Measurements from ENCODE around the gene IL15RA.
A peak's percentile ranks its signal among the peaks of the same experiment; 100 is the strongest.

The IL15RA gene

DNA sequence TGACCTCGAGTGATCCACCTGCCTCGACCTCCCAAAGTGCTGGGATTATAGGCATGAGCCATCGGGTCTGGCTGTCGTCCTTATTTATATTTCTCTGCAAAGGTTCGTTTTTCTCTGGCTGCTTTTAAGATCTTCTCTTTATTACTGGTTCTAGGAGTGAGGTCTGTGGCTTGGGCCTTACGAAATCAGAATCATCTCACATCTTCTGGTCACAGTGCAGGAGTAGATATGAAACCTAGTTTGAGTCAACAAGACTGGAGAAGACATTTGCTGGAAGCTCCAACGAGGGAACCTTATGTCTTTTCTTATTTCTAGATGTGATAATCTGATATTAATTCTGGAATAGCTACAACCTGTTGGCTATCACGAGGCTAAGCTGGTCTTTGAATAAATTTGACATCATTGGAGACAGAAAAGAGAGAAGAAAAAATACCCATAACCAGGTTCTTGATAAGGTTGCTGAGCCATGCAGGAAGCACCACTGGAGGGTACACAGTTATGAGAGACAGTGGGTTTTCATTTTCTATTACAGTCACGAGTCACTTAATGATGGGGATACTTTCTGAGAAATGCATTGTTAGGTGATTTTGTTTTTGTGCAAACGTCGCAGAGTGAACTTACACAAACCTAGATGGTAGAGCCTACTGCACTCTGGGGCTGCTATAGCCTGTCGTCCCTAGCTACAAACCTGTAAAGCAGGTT lies 25.6 kb upstream of the IL15RA start:
- H3K9ac ChIP-seq (ENCODE audit: low read length): no peak overlapping the region
- H3K4me3 ChIP-seq (ENCODE audit: low read length): no peak overlapping the region
- H3K9me3 ChIP-seq (ENCODE audit: control insufficient read depth, low read length): no peaks in the 10 kb centered on the region
- no peaks in the 10 kb centered on the region for H3K4me1 ChIP-seq (ENCODE audit: control insufficient read depth, insufficient read depth, low read length)
- no peaks in the 10 kb centered on the region for H3K27me3 ChIP-seq (ENCODE audit: control insufficient read depth, insufficient read depth, low read length)
- H3K36me3 ChIP-seq (ENCODE audit: control insufficient read depth, insufficient read depth, low read length): no peaks in the 10 kb centered on the region

DNA sequence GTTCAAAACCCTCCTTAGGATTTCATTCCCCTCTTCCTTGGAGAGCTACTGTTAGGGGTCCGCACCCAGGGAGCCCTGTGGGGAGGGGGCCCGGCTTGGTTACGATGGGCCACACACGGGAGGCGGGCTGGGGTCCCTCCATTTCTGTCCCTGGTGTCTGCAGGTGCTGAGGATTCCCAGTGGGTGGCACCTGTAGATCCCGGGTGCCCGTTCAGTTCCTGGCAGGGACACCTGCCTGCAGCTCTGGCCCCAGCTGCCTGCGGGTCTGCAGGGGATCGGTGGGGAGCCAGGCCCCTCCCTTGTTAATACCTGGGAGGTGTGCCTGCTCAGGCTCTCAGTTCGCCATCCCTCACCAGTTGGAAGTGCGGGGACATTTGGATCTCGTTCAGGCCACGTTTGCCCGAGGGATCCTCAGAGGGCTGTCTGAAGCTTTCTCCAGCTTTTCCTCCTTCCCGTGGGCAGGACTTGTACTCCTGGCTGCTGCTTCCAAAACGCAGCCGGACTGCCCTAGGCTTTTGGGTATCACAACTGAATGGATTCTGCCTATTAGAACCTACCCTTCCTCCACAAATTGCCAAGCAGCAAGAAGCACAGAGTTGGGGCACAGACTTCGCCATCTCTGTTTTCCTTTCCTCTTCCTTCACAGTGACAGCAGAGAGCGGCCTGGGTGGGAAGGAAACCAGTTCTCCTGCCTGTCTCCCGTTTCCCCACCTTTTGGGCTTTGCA lies 22.3 kb upstream of the IL15RA start:
- no peak overlapping the region for H3K4me3 ChIP-seq (ENCODE audit: low read length)
- H3K36me3 ChIP-seq (ENCODE audit: control insufficient read depth, insufficient read depth, low read length): no peaks in the 10 kb centered on the region
- H3K9ac ChIP-seq (ENCODE audit: low read length): no peak overlapping the region
- no peaks in the 10 kb centered on the region for H3K4me1 ChIP-seq (ENCODE audit: control insufficient read depth, insufficient read depth, low read length)
- no peaks in the 10 kb centered on the region for H3K9me3 ChIP-seq (ENCODE audit: control insufficient read depth, low read length)
- no peaks in the 10 kb centered on the region for H3K27me3 ChIP-seq (ENCODE audit: control insufficient read depth, insufficient read depth, low read length)

DNA sequence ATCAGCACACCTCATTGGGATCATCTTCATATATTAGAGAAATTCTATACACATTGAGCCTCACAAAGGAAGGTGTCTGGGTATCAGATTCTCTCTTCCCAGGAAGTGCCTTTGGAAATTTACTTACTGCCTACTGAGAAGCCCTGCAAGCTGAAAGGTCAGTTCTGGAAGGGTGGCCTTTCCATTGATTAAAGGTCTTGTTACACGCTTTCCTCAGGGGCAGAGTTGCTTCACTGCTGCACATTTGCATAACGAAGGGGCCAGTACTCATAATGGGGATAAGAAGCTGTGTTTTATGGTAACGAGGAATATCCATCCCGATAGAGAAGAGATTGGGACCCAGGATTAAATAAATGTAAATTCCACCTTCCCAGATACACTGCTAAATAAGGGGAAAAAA lies 19.4 kb upstream of the IL15RA start:
- no peak overlapping the region for H3K4me3 ChIP-seq (ENCODE audit: low read length)
- no peaks in the 10 kb centered on the region for H3K9me3 ChIP-seq (ENCODE audit: control insufficient read depth, low read length)
- H3K27me3 ChIP-seq (ENCODE audit: control insufficient read depth, insufficient read depth, low read length): no peaks in the 10 kb centered on the region
- H3K9ac ChIP-seq (ENCODE audit: low read length): no peak overlapping the region
- H3K4me1 ChIP-seq (ENCODE audit: control insufficient read depth, insufficient read depth, low read length): no peaks in the 10 kb centered on the region
- H3K36me3 ChIP-seq (ENCODE audit: control insufficient read depth, insufficient read depth, low read length): no peaks in the 10 kb centered on the region

DNA sequence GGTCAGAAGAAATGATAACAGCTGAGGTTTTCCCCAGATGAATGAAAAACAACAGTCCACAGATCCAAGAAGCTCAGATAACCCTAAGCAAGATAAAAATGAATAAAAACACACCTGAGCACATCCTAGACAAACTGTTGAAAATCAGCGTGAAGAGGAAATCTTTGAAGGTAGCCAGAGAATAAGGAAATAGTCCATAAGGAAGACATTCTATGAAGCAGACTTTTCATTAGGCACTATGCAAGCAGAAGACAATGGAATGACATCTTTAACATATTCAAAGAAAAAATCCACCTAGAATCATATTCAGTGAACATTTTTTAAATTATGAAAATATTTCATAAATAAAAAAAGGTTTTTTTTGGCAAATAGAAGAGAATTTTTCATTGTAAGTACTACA lies 15.1 kb upstream of the IL15RA start:
- Histone ChIP-seq H3K9ac (ENCODE audit: low read length) (no peak overlapping the region), H3K4me1 (ENCODE audit: control insufficient read depth, insufficient read depth, low read length) (no peaks in the 10 kb centered on the region), H3K36me3 (ENCODE audit: control insufficient read depth, insufficient read depth, low read length) (no peaks in the 10 kb centered on the region), H3K9me3 (ENCODE audit: control insufficient read depth, low read length) (no peaks in the 10 kb centered on the region), H3K4me3 (ENCODE audit: low read length) (no peak overlapping the region), H3K27me3 (ENCODE audit: control insufficient read depth, insufficient read depth, low read length) (no peaks in the 10 kb centered on the region)

DNA sequence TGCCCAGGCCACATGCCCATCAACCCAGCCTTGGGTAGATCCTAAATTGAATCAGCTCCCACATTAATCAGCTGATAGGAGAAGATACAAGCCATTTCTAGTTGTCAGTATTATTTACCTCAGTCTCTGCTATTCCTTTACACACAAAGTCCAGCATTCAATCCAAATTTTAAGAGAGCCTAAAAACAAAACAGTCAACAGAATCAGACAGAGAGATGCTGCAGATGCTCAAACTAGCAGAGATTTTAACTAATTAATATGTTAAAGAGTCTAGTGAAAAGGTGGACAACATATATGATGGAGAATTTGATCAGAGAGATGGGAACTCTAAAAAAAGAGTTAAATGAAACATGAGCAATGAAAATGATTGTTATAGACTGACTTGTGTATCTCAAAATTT lies 14.4 kb upstream of the IL15RA start:
- Histone ChIP-seq H3K4me3 (ENCODE audit: low read length) (no peak overlapping the region), H3K9ac (ENCODE audit: low read length) (no peak overlapping the region), H3K27me3 (ENCODE audit: control insufficient read depth, insufficient read depth, low read length) (no peaks in the 10 kb centered on the region), H3K36me3 (ENCODE audit: control insufficient read depth, insufficient read depth, low read length) (no peaks in the 10 kb centered on the region), H3K9me3 (ENCODE audit: control insufficient read depth, low read length) (no peaks in the 10 kb centered on the region), H3K4me1 (ENCODE audit: control insufficient read depth, insufficient read depth, low read length) (no peaks in the 10 kb centered on the region)

DNA sequence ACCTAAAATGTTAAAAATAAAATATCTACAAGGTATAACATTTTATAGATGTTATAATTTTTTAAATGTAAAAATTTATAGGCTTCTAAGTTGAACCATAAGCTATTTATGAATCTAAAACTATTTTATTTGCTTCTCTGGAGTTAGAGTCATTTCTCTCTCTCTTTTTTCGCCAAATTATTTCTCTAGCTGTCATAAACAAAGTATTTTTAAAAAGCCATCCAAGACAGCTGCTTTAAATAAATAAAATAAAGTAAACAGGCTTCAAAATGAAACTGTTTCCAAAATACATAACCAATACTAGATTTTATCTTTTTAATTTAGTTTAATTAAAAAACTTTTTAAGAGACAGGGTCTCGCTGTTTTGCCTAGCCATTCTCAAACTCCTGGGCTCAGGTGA lies 12.4 kb upstream of the IL15RA start:
- H3K9ac ChIP-seq (ENCODE audit: low read length): no peak overlapping the region
- H3K36me3 ChIP-seq (ENCODE audit: control insufficient read depth, insufficient read depth, low read length): no peaks in the 10 kb centered on the region
- no peaks in the 10 kb centered on the region for H3K27me3 ChIP-seq (ENCODE audit: control insufficient read depth, insufficient read depth, low read length)
- H3K4me3 ChIP-seq (ENCODE audit: low read length): no peak overlapping the region
- H3K9me3 ChIP-seq (ENCODE audit: control insufficient read depth, low read length): no peaks in the 10 kb centered on the region
- no peaks in the 10 kb centered on the region for H3K4me1 ChIP-seq (ENCODE audit: control insufficient read depth, insufficient read depth, low read length)

DNA sequence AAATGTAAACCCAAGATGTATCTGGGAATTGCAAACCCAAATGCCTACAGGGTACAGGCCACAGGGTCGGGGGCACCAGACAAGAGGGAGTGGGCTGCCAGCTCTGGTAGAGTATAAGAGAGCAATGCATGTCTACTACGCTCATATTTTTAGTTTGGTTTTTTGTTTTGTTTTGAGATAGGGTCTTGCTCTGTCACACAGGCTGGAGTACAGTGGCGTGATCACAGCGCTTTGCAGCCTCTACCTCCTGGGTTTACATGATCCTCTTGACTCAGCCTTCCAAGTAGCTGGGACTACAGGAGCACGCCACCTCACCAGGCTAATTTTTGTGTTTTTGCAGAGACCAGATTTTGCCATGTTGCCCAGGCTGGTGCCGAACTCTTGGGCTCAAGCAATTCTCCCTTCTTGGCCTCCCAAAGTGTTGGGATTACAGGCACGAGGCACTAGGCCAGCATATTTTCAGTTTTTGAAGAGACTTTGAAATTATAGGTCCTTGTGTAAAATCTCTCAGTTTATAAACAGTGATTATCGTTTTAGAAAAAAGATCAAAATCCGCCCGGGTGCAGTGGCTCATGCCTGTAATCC lies 11.1 kb upstream of the IL15RA start:
- H3K4me3 ChIP-seq (ENCODE audit: low read length): no peak overlapping the region
- no peak overlapping the region for H3K9ac ChIP-seq (ENCODE audit: low read length)
- H3K4me1 ChIP-seq (ENCODE audit: control insufficient read depth, insufficient read depth, low read length): no peaks in the 10 kb centered on the region
- no peaks in the 10 kb centered on the region for H3K27me3 ChIP-seq (ENCODE audit: control insufficient read depth, insufficient read depth, low read length)
- no peaks in the 10 kb centered on the region for H3K9me3 ChIP-seq (ENCODE audit: control insufficient read depth, low read length)
- no peaks in the 10 kb centered on the region for H3K36me3 ChIP-seq (ENCODE audit: control insufficient read depth, insufficient read depth, low read length)

DNA sequence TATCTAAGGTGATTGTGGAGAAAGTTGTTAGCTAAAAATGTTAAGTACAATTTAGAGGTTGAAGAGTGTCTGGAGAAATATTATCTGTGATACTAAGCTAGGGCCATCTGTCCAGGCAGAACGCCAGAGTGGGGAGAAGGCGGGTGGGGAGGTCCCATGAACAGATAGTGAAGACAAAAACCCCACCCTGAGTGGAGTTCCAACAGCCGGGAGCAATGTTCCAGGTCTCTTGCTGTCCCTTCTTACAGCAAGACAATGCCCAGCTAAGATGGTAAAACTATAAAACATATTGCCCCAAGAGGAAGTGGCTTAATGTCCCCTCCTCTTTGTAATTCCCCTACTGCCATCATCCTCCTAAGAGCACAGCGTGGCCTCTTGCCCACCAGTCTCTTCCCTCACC lies 10.4 kb upstream of the IL15RA start:
- Histone ChIP-seq H3K4me3 (ENCODE audit: low read length) (no peak overlapping the region), H3K36me3 (ENCODE audit: control insufficient read depth, insufficient read depth, low read length) (no peaks in the 10 kb centered on the region), H3K4me1 (ENCODE audit: control insufficient read depth, insufficient read depth, low read length) (no peaks in the 10 kb centered on the region), H3K9me3 (ENCODE audit: control insufficient read depth, low read length) (no peaks in the 10 kb centered on the region), H3K9ac (ENCODE audit: low read length) (no peak overlapping the region), H3K27me3 (ENCODE audit: control insufficient read depth, insufficient read depth, low read length) (no peaks in the 10 kb centered on the region)

DNA sequence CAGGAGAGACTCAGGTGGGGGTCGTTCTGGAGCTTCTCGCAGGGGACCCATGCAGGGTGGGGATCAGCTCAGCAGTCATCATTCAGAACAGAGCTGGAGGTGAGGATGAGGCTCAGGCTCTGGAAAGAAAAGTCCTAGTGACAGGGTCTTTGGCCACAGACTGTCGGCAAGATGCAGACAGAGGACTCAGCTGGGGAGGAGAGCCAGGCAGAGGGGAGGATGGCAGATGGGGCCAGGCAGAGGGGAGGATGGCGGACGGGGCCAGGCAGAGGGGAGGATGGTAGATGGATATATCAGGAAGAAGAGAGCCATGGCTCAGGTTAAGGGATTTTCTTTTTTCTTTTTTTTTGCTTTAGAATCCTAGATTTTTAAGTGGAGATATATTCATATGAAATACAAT lies 7.7 kb upstream of the IL15RA start:
- Histone ChIP-seq H3K9me3 (ENCODE audit: control insufficient read depth, low read length) (no peaks in the 10 kb centered on the region), H3K36me3 (ENCODE audit: control insufficient read depth, insufficient read depth, low read length) (no peaks in the 10 kb centered on the region), H3K4me1 (ENCODE audit: control insufficient read depth, insufficient read depth, low read length) (no peaks in the 10 kb centered on the region), H3K27me3 (ENCODE audit: control insufficient read depth, insufficient read depth, low read length) (no peaks in the 10 kb centered on the region), H3K4me3 (ENCODE audit: low read length) (no peak overlapping the region), H3K9ac (ENCODE audit: low read length) (no peak overlapping the region)

DNA sequence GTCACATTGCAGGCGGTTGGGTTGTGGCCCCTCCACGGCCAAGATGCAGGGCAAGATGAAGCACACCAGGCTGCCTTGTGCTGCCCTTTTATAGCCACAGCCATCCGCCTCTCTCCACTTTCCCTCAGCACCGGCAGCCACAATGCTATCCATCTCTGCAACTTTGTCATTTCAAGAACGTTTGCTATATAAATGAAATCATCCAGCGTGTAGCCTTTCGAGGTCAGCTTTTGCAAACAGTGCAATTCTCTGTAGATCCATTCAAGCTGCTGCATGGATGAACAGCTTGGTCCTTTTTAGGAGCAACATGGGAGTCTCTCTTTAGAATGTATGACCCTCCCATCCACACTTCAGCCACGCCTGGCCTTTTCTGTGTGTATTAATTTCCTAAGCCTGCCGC lies 6.4 kb upstream of the IL15RA start:
- H3K27me3 ChIP-seq (ENCODE audit: control insufficient read depth, insufficient read depth, low read length): no peaks in the 10 kb centered on the region
- no peaks in the 10 kb centered on the region for H3K36me3 ChIP-seq (ENCODE audit: control insufficient read depth, insufficient read depth, low read length)
- H3K4me3 ChIP-seq (ENCODE audit: low read length): no peak overlapping the region
- no peaks in the 10 kb centered on the region for H3K4me1 ChIP-seq (ENCODE audit: control insufficient read depth, insufficient read depth, low read length)
- no peaks in the 10 kb centered on the region for H3K9me3 ChIP-seq (ENCODE audit: control insufficient read depth, low read length)
- H3K9ac ChIP-seq (ENCODE audit: low read length): no peak overlapping the region

DNA sequence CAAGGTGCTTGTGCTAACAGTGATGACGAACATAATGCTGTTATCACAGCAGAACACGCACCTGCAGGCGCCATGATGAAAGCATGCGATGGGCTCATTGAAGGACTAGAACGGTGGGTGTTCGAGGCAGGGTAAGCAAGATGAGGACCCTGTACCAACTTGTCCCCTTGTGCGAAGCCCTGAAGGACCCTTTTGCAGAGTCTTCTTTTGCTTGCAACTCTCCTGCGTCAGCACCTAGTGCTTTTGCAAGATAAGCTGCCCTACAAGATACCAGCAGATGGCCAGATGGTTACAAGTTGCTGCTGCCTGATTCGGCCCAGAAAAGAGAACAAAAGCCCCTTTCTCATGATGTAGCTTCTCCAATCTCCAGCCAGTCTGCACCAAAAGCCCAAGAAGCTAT lies 4.2 kb upstream of the IL15RA start:
- H3K9ac ChIP-seq (ENCODE audit: low read length): no peak overlapping the region
- H3K4me1 ChIP-seq (ENCODE audit: control insufficient read depth, insufficient read depth, low read length): peaks cover 4% of the 10 kb centered on the region
- no peaks in the 10 kb centered on the region for H3K9me3 ChIP-seq (ENCODE audit: control insufficient read depth, low read length)
- no peak overlapping the region for H3K4me3 ChIP-seq (ENCODE audit: low read length)
- H3K36me3 ChIP-seq (ENCODE audit: control insufficient read depth, insufficient read depth, low read length): no peaks in the 10 kb centered on the region
- no peaks in the 10 kb centered on the region for H3K27me3 ChIP-seq (ENCODE audit: control insufficient read depth, insufficient read depth, low read length)

DNA sequence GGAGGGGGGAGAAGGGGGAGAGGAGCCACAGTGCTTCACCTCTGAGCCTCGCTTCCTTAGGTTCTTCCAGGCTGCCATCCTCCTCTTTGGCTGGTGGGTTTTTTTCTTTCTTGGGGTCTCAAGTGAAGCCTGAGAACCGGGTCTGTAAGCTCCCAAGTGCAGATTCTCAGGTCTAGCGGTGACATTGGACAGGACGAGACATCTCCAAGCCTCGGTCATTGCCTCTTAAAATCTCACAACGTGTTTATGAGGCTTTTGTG lies 817 bp upstream of the IL15RA start:
- Histone ChIP-seq H3K36me3 (ENCODE audit: control insufficient read depth, insufficient read depth, low read length) (no peaks in the 10 kb centered on the region), H3K4me1 (ENCODE audit: control insufficient read depth, insufficient read depth, low read length) (peaks cover 4% of the 10 kb centered on the region), H3K9ac (ENCODE audit: low read length) (peak overlapping the region; percentile 94), H3K9me3 (ENCODE audit: control insufficient read depth, low read length) (no peaks in the 10 kb centered on the region), H3K27me3 (ENCODE audit: control insufficient read depth, insufficient read depth, low read length) (no peaks in the 10 kb centered on the region), H3K4me3 (ENCODE audit: low read length) (peak overlapping the region; percentile 87)
